Large intestine (tissue), 3 donors: ENCODE data around the gene SFR1. TPM values are rescaled to one million over a fixed set of nuclear protein-coding genes. Genes with fewer than 3 reads are reported as not detected.
"Not testable (repeated sequence)": the region's sequence is repeated elsewhere in the genome, so short reads cannot be mapped to it uniquely, and the experiment has no call there.

Source experiments
- DNase-seq, 2 donors: peaks; one replicate each; pipeline versions ENCODE4 v3.0.0 to v3.0.0-alpha.2; 2013
- H3K27ac ChIP-seq: one replicate; pipeline ENCODE4 v1.5.1; 2013; ENCODE audit warnings: low read length
- H3K27me3 ChIP-seq: 2 replicates; pipeline ENCODE4 v1.6.1; 2013; ENCODE audit warnings: low read length; ENCODE audit not compliant: control insufficient read depth, insufficient read depth
- H3K36me3 ChIP-seq: 2 replicates; pipeline ENCODE4 v1.6.1; 2013; ENCODE audit warnings: low read length; ENCODE audit not compliant: control insufficient read depth, insufficient read depth
- H3K4me1 ChIP-seq: one replicate; pipeline ENCODE4 v1.6.1; 2013; ENCODE audit warnings: low read length; ENCODE audit not compliant: control insufficient read depth, insufficient read depth
- H3K4me3 ChIP-seq: one replicate; pipeline ENCODE4 v1.5.1; 2013; ENCODE audit warnings: low read length
- H3K9me3 ChIP-seq: one replicate; pipeline ENCODE4 v1.6.1; 2013; ENCODE audit warnings: mild to moderate bottlenecking, low read depth, low read length, moderate library complexity; ENCODE audit not compliant: control insufficient read depth
- WGBS: methylation state at CpG from one replicate; pipeline ENCODE4 v1.1.5; 2013; ENCODE audit warnings: low lambda C conversion rate; ENCODE audit not compliant: insufficient coverage; 5-methylcytosine and 5-hydroxymethylcytosine counted together
- polyA plus RNA-seq: library from polyadenylated mRNA; unstranded; fragments of 120-200 nt; gene quantifications from one replicate; pipeline ENCODE4 v1.2.1, GENCODE V29; 2013

SFR1 gene
- polyA plus RNA-seq, 1 donor = 9.3 TPM

- no peak overlapping the region for H3K4me3 ChIP-seq
- no peaks in the 10 kb centered on the region for H3K4me1 ChIP-seq
- no peaks in the 10 kb centered on the region for H3K27me3 ChIP-seq
- peaks cover 9% of the 10 kb centered on the region for H3K9me3 ChIP-seq
- no peak for DNase-seq
- no peaks in the 10 kb centered on the region for H3K36me3 ChIP-seq
- no peak overlapping the region for H3K27ac ChIP-seq
These were observed 29.8 kb downstream of the SFR1 start for GRCh38 chr10:104151737-104152136.

GRCh38 chr10:104155591-104155990, 33.6 kb downstream of the SFR1 start:
- WGBS = no CpG with 5 or more reads among the region's 2 CpGs
- no peaks in the 10 kb centered on the region for H3K36me3 ChIP-seq
- H3K27ac ChIP-seq = no peak overlapping the region
- no peaks in the 10 kb centered on the region for H3K4me1 ChIP-seq
- DNase-seq = no peak
- no peaks in the 10 kb centered on the region for H3K27me3 ChIP-seq
- H3K4me3 ChIP-seq = no peak overlapping the region
- H3K9me3 ChIP-seq = peaks cover 9% of the 10 kb centered on the region

- H3K27me3 ChIP-seq = no peaks in the 10 kb centered on the region
- DNase-seq = no peak
- no peak overlapping the region for H3K4me3 ChIP-seq
- H3K4me1 ChIP-seq = no peaks in the 10 kb centered on the region
- 100% methylated on average over 1 of the region's 5 CpGs for WGBS
- H3K9me3 ChIP-seq = no peaks in the 10 kb centered on the region
- no peak overlapping the region for H3K27ac ChIP-seq
- no peaks in the 10 kb centered on the region for H3K36me3 ChIP-seq
These were observed 48.8 kb downstream of the SFR1 start for GRCh38 chr10:104170610-104171254.

- H3K36me3 ChIP-seq, H3K27ac ChIP-seq, H3K9me3 ChIP-seq, DNase-seq, H3K4me3 ChIP-seq, H3K27me3 ChIP-seq, H3K4me1 ChIP-seq: not testable (repeated sequence)
- WGBS = no CpG with 5 or more reads among the region's 1 CpG
These were observed 52.2 kb downstream of the SFR1 start for GRCh38 chr10:104174136-104174535.

Other genes with a start within 250 kb of the SFR1 start
- 13.4 TPM for gene STN1, start 204.0 kb upstream of the SFR1 start, polyA plus RNA-seq
- 34.0 TPM for gene SLK, start 155.0 kb upstream of the SFR1 start, polyA plus RNA-seq
- gene COL17A1, start 36.3 kb upstream of the SFR1 start, polyA plus RNA-seq = 8.8 TPM
- 5.6 TPM for gene CFAP43, start 110.2 kb downstream of the SFR1 start, polyA plus RNA-seq
- gene GSTO1, start 132.7 kb downstream of the SFR1 start, polyA plus RNA-seq = 229 TPM
- gene GSTO2, start 147.0 kb downstream of the SFR1 start, polyA plus RNA-seq = 35.7 TPM
- 4.4 TPM for gene ITPRIP, start 216.3 kb downstream of the SFR1 start, polyA plus RNA-seq
- gene CFAP58, start 231.7 kb downstream of the SFR1 start, polyA plus RNA-seq = 0.27 TPM